NCI-H1436 (cell line): ENCODE measurements around the gene C17orf114.
A peak's percentile ranks its signal among the peaks of the same experiment; 100 is the strongest.

Experiments used
- DNase-seq: peaks from one replicate; lab custom pipeline; 2025; lab: John Stamatoyannopoulos, UW

C17orf114 gene

DNA sequence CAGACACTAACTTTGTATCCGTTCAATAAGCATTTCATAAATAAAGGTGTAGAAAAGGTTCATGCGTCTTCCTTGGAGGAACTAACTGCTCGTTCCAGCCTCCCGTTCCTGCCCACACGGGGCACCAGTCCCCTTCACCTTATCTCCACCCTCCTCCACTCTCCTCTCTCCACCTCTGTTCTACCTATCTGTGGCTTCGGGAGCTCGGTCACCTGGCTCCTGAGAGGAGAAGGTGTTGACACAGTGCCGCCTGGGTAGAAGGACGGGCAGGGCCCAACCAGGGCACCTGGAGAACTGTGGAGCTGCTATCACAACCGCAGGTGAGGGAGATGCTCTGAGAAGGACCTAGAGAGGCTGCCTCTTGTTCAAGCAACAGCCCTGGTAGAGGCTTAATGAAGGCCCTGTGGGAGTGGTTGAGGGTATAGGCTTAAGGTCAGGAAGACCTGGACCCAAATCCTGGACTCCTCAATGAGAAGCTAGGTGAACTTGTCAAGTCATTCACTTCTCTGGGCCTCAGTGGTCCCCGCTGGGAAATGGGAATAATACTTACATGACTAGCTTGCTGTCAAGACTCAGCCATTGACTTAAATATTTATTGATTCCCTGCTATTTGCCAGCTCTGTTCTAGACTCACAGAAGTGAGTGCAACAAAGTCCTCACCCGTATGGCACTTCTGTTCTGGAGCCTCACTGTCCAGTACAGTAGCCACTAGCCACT is 21.4 kb upstream of the C17orf114 start:
- no peak for DNase-seq

DNA sequence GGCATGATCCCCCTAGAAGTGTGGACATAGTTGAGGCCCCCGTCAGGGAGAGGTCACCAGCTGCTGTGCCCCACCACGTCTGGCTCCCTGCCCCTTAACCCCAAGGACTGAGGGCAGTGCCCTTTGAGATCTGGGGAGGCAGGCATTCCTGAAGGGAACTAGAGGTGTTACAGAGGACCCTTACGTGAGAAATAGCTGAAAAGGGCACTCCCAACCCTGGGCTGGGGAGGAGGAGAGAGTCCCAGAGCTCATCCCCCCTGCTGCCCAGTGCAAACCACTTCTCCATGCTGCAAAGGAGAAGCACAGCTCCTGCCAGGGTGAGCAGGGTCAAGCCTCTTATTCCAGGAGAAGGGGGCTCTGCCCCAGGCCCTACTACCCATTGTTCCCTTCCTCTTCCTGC is 20.7 kb upstream of the C17orf114 start:
- no peak for DNase-seq

DNA sequence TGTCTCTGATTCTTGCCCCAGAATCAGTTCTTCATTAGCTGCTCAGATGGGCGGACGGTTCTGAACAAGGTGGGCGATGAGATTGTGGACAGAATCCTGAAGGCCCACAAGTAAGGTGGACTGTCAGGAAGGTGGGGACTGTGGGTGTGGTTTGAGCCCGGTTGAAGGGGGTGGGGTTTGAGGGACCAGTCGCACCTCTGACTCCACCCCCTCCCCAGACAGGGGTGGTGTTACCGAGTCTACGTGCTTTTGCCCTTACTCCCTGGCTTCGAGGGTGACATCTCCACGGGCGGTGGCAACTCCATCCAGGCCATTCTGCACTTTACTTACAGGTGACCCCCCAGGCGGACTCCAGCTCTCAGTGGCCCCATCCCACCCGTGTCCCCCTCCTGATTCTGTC is 16.1 kb upstream of the C17orf114 start:
- no peak for DNase-seq

DNA sequence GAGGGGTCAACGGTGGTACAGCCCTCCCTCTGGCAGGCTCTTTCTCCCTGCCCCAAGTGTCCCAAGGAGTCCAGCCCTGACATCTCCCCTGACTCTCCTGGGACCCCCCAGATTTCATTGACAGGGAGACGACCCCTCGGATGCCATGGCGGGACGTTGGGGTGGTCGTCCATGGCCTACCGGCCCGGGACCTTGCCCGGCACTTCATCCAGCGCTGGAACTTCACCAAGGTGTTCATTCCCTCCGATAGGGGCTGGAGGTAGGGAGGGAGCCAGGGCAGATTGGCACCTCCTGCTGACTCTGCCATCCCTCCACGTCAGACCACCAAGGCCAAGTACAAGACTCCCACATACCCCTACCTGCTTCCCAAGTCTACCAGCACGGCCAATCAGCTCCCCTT is 14.7 kb upstream of the C17orf114 start:
- DNase-seq, result no peak

DNA sequence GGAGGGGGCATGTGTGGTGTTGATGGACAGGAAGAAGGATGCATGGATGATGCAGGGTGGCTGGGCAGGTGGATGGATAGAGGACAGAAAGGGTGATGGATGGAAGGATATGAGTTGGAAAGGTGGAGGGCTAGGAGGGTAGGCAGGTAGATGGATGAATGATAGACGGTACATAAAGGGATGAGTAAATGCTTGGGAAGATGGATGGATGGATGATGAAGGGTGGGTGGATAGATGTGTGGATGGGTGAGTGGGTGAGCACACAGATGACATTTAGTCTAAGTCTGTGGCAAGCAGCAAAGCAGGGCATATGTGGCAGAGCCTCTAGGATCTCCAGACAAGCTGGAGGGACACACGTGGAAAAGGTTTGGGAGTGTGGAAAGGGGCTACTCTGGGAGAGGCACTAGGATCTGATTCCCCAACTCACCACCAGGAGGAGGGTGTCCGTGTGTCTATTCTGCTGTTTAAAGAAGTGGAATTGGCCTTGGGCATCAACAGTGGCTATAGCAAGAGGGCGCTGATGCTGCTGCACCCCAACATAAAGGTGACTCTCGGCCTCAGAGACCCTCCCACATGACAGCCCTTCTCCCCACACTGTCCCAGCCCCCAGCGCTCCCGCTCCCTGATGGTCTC is 13.0 kb upstream of the C17orf114 start:
- no peak for DNase-seq

DNA sequence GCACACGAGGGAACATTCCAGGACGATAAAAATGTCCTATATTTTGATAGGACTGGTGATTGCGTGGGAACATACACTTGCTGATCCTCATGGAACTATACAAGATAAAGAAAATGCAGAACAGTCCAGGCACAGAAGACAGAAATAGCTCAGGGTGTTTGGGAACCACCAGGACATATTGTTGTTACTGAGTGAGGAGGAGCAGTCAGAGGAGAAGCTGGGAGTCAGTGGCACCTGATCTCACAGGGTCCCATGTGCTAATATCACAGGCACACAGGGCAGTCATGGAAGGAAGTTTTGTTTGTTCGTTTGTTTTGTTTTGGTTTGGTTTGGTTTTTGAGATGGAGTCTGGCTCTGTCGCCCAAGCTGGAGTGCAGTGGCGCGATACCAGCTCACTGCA is 10.6 kb upstream of the C17orf114 start:
- no peak for DNase-seq

DNA sequence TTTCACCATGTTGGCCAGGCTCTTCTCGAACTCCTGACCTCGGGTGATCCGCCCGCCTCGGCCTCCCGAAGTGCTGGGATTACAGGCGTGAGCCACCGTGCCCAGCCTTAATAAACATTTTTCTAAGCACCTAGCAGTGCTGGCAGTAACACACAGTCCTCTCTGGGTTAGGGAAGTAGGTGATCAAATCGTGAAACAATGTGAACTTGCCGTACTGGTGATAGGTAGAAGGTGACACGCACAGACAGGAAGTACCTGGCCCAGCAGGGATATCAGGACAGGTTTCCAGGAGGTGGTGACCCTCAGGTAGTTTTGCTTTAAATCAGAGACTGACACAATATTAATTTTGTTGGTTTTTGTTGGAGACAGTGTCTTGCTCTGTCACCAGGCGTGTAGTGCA is 9.3 kb upstream of the C17orf114 start:
- DNase-seq, result no peak

DNA sequence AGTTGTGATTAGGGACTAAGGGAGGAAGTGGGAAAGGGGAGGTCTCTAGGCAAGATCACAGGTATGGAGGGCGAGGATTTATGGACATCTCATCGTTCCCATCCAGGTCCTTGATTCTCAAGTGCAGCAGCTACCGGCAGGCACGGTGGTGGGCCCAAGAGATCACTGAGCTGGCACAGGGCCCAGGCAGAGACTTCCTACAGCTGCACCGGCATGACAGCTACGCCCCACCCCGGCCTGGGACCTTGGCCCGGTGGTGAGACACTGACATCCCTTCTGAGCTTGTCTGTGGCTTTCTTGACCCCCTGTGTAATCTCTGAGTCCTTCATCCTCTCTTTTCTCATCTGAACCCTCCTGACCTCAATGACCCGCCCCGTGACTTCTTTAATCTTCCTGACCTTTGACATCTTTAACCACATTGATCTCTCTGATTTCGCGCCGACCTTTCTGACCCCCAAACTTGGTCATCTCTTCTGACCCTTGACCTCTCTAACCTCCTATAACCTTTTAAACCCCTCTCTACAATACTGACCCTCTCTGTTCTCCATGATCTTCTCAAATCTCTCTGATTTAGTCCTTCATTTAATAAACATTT is 8.7 kb upstream of the C17orf114 start:
- DNase-seq, result no peak

DNA sequence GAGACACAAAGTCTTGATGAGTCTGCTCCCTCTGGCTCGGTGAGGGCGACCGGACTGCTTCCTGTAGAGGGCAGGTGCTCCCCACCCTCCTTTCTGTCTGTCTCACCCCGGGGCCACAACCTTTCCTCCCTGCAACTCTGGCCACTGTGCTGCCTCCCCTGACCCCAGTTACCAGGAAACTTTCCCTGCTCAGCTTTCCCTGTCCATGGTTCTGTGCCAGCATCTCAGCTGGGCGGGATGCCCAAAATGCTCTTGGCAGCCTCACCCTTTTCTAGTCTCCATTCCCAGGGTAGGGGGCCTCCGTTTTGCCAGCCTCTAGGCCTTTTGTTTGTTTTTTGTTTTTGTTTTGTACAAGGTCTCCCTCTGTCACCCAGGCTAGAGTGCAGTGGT is 6.2 kb upstream of the C17orf114 start:
- no peak for DNase-seq

DNA sequence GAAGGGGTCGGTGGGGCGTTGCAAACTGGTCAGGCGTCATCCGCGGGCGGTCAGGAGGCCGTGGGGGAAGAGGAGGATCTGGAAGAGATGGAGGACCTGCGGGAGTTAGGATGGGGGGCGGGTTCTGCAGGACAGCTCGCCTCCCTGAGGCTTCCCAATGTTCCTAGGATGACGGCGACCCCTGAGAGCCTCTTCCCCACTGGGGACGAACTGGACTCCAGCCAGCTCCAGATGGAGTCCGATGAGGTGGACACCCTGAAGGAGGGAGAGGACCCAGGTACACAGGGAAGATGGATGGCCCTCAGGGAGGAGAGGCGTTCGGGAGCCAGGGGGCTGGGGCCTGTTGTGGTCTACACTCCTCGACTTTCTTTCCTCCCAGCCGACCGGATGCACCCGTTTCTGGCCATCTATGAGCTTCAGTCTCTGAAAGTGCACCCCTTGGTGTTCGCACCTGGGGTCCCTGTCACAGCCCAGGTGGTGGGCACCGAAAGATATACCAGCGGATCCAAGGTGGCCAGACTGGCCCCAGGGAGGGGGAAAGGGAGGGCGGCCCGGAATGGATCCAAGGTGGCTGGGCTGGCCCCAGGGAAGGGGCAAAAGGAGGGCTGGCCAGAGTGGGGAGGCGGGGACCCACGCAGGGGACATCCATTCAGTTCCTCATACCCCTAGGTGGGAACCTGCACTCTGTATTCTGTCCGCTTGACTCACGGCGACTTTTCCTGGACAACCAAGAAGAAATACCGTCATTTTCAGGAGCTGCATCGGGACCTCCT is 5.7 kb upstream of the C17orf114 start:
- no peak for DNase-seq

DNA sequence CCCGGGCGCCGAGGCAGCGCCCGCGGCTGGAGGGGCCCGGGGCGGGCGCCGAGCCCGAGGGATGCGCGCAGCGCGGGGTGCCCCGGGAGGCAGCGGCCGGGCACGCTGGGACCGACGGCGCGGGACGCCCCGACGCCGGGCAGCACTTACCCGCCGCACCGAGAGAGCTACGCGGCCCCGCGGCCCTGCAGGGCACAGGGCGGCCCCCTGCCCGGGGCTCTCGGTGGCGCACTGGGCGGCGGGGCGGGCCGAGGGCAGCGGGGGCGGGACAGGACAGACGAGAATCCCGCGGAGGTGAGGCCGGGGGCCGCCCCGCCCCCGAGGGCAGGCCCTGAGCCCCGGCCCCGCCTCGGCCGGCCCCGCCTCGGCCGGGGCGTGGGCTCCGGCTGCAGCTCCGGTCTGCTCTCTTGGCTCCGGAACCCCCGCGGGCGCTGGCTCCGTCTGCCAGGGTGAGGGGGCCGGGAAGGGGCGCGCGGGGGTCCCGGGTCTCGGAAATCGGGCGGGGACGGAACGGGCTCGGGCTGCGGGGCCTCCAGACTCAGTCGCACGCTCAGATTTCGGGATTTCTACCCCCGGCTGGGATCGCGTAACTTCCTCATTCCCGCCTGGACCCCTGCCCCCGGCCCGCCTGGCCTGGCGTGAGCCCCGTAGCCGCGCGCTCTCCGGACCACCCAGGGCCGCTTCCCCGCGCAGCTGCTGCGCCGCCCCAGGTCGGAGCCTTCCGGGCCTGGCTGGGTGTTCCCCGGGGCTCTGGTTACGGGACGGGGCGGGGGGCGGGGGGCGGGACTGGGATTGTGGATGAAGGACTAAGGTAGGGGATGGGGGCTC is 4.9 kb upstream of the C17orf114 start, which contains the start of gene PLD2:
Gene PLD2 (plus strand): TSS at position 376 of the 828 bp plus-strand sequence. CDS start 621 bp downstream, outside the sequence.
- peak; percentile 83 for DNase-seq

DNA sequence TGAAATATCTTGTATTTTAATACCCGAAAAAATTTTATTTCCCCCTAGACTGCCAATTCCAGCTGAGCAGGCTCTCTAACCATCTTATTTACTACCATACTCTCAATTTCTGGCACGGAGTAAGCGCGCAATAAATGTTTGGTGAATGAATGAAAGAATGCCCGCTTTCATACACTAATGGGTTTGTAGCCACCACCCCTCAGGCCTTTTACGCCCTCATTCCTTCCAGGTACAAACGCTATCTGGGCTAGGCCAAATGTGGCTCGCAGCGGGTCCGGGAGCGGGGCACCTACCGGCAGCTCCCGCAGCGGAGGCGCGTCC is 4.3 kb upstream of the C17orf114 start:
- no peak for DNase-seq

DNA sequence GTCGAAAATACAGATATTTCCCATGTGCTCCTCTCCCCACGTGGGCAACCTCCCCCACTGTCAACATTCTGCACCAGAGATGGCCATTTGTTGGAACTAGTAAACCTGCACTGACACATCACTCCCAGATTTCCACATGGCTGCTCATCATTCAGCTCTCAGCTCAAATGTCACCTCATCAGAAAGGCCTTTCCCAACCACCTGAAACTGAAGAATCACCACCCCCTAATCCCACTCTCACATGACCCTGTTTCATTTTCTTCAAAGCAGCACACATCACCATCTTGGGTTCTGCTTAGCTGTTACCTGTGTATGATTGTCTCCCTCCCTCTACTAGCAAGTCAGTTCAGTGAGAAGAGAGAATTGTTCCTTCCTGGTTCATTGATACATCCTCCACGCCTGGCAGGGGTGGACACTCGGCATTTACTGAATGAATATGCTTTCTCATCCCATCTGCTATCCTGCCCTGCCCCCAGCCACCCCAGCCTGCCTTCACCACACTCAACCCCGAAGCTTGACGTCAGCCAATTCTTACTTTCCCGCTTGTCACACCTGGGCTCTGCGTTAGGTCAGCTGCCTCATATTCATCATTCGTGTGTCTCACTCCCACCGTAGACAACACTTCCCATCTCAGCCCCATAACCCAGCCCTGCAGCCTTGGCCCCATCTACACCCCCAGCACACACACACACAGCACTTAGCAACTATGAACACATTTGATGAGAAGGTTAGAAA is 1.5 kb downstream of the C17orf114 start:
- no peak for DNase-seq

DNA sequence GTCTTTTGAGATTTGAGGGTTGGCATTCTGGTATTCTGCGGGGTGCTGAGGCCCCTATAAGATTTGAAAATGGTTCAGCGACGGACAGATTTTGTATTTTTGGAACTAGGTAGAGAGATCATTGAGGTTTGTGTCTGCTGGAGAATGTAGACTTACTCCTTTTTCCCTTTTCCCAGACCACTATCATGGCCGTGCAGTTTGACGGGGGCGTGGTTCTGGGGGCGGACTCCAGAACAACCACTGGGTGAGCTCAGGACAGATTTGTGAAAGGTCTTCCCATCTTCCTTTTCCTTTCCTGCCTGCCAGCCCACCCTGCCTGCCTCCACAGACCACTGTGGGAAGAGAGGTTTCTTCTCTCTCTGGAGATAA is 5.6 kb downstream of the C17orf114 start:
- no peak for DNase-seq

DNA sequence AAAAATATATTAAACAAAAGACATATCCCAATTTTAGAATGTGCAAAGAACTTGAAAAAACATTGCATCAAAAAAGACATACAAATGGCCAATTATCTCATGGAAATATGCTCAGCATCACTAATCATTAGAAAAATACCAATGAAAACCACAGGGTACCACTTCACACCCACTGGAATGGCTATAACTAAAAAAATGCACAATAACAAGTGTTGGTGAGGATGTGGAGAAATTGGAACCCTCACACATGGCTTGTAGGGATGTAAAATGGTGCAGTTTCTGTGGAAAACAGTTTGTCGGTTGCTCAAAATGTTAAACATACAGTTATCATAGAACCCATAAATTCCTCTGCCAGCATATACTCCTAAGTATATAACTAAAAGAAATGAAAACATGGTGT is 7.0 kb downstream of the C17orf114 start:
- DNase-seq, result no peak

DNA sequence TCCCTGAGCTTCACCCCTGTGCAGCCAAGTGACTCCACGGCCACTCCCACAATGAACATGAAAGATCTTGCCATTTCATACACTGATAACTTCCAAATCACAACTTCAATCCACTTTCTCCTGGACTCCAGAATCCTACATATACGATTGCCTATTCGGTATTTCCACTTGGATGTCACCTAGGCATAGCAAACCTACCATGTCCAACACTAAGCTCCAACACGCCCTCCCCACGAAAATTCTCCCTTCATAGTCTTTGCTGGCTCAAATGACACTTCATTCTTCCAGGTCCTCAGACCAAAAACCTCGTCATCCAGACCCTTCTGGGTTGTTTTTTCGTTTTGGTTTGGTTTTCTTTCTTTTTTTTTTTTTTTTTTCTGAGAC is 11.4 kb downstream of the C17orf114 start:
- no peak for DNase-seq

DNA sequence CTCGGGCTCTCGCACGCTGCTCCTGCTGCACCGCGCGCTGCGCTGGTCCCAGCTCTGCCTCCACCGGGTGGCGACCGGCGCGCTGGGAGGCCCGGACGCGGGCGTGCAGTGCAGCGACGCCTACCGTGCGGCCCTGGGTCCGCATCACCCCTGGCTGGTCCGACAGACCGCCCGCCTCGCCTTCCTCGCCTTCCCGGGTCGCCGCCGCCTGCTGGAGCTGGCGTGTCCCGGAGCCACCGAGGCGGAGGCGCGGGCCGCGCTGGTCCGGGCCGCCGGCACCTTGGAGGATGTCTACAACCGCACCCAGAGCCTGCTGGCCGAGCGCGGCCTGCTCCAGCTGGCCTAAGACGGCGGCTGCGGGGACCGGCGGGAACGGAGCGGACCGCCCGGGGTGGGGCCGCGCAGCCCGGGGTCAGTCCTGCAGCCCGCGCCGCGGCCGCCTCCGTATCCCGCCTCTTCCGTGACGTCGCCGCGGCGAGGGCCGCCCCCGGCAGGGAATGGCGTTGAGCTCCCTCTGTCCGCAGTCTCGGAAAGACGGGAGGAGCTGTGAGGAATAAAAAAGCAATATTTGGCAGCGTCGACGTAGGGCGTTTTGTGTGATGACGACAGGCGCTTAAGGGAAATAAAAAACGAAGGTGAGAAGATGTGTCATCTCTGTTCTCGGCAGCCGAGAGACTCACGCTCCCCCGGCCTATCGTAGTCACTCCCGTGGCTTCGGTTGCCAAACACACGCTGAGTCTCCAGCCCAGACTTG is 12.0 kb downstream of the C17orf114 start:
- peak; percentile 67 for DNase-seq

DNA sequence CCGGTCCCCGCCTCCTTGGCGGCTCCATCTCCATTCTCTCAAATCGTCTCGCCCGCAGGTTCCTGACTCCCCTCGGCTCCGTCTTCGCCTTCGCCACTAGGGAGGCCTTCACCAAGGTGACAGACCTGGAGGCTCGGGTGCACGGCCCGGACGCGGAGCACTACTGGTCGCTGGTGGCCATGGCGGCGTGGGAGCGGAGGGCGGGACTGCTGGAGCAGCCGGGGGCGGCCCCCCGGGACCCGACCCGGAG is 12.5 kb downstream of the C17orf114 start:
- DNase-seq, result no peak

DNA sequence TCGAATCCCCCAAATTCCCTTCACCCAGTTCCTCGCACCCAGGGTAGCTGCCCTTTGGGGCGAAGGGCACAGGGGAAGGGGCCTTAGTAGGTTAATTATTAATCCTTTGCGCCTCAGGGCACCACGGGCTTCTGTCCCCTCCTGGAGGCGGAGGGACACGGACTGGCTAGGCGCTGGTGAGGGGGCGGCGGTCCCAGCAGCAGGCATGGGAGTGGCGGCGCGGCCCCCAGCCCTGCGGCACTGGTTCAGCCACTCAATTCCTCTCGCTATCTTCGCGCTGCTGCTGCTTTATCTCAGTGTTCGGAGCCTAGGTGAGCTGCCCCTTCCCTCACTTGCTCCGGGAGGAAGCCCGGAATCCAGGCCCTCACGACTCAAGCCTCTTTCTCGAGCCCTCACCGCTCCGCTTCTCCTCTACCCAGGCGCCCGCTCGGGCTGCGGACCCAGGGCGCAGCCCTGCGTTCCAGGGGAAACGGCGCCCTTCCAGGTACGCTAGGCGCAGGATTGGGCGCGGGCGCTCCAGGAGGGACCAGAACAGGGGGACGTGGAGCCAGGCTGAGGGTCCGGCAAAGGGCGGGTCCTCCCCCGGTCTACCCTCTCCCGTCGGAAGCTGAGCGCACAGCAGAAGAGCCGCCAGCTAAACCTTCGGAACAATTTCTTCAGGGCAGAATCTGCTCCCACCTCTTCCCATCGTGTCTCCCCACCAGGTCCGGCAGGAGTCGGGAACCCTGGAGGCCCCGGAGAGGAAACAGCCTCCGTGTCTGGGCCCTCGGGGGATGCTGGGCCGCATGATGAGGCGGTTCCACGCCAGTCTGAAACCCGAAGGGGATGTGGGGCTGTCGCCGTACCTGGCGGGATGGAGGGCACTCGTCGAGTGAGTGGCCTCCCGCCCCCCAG is 13.1 kb downstream of the C17orf114 start, which contains the start of gene GLTPD2:
Gene GLTPD2 (plus strand): TSS at position 158 of the 894 bp plus-strand sequence. CDS start 48 bp downstream, at position 206.
- DNase-seq, result no peak
